SH-SY5Y (cell line): ENCODE measurements around the gene AKAP11.

Experiments used
- GATA2 ChIP-seq: IDR thresholded peaks from 2 replicates; pipeline ENCODE4 v1.6.1; 2011; ENCODE audit warnings: mild to moderate bottlenecking, low read depth, low read length
- GATA3 ChIP-seq: IDR thresholded peaks from 2 replicates; pipeline ENCODE4 v1.6.1; 2011; ENCODE audit warnings: low read depth, mild to moderate bottlenecking, low read length, moderate library complexity

GRCh38 chr13:42324704-42325103 is 52.8 kb downstream of the AKAP11 start:
- TF ChIP-seq GATA2 (no peak), GATA3 (no peak)
